WTC11 (cell line): ENCODE results near the gene FGF1. TPM values are rescaled to one million over a fixed set of nuclear protein-coding genes. Genes with fewer than 3 reads are reported as not detected.

ENCODE experiments used
- ATAC-seq: fragments of 200-7000 bp; cut with Tn5 transposase; 2 replicates; pipeline ENCODE4 v1.10.0; 2021; ENCODE audit warnings: mild to moderate bottlenecking, moderate library complexity
- CTCF ChIA-PET: fragments of 300-600 bp; sonication (Branson Sonifier 250); formaldehyde crosslinking; loops from one replicate; lab custom pipeline; 2021; ENCODE audit warnings: antibody characterized with exemption; lab: Charles Lee
- POLR2A ChIA-PET: fragments of 350-600 bp; sonication (Branson Sonifier 250); formaldehyde crosslinking; loops from one replicate; lab custom pipeline; 2021; ENCODE audit warnings: antibody characterized with exemption; lab: Charles Lee
- DNase-seq: peaks from one replicate; pipeline ENCODE4 v3.0.0; 2021; ENCODE audit warnings: low spot score
- H3K27ac Mint-ChIP-seq: 2 replicates; pipeline ENCODE4 v1.8.0; 2021; ENCODE audit warnings: mixed read lengths
- H3K27me3 Mint-ChIP-seq: 2 replicates; pipeline ENCODE4 v1.8.0; 2021; ENCODE audit warnings: low read depth, mild to moderate bottlenecking, moderate library complexity, mixed read lengths
- H3K36me3 Mint-ChIP-seq: 2 replicates; pipeline ENCODE4 v1.8.0; 2021; ENCODE audit warnings: mixed read lengths
- H3K4me1 Mint-ChIP-seq: 2 replicates; pipeline ENCODE4 v1.8.0; 2022; ENCODE audit warnings: mixed read lengths
- H3K4me3 Mint-ChIP-seq: 2 replicates; pipeline ENCODE4 v1.8.0; 2021; ENCODE audit warnings: mild to moderate bottlenecking, moderate library complexity, mixed read lengths
- H3K9me3 Mint-ChIP-seq: 2 replicates; pipeline ENCODE4 v1.8.0; 2021; ENCODE audit warnings: mixed read lengths
- ATF6 ChIP-seq: sonication (generic); formaldehyde crosslinking; IDR thresholded peaks from 2 replicates; pipeline ENCODE4 v1.8.1; 2023; ENCODE audit warnings: mild to moderate bottlenecking, missing genetic modification reagents
- E2F1 ChIP-seq: sonication (generic); formaldehyde crosslinking; IDR thresholded peaks from 2 replicates; pipeline ENCODE4 v1.8.0; 2022; ENCODE audit warnings: mild to moderate bottlenecking, missing genetic modification reagents
- E2F5 ChIP-seq: sonication (generic); formaldehyde crosslinking; IDR thresholded peaks from 2 replicates; pipeline ENCODE4 v1.8.1; 2022; ENCODE audit warnings: mild to moderate bottlenecking, moderate library complexity, missing genetic modification reagents
- ERG ChIP-seq: fragments of 250-450 bp; sonication (Bioruptor Pico); IDR thresholded peaks from 2 replicates; pipeline ENCODE4 v1.8.0; 2021; ENCODE audit warnings: mild to moderate bottlenecking
- HMGXB4 ChIP-seq: sonication (generic); formaldehyde crosslinking; IDR thresholded peaks from 2 replicates; pipeline ENCODE4 v1.8.1; 2023; ENCODE audit warnings: mild to moderate bottlenecking, moderate library complexity, missing genetic modification reagents
- KAT7 ChIP-seq: sonication (generic); formaldehyde crosslinking; IDR thresholded peaks from 2 replicates; pipeline ENCODE4 v1.8.1; 2023; ENCODE audit warnings: missing genetic modification reagents, mild to moderate bottlenecking, borderline replicate concordance
- MAX ChIP-seq: sonication (generic); formaldehyde crosslinking; IDR thresholded peaks from 2 replicates; pipeline ENCODE4 v1.8.0; 2022; ENCODE audit warnings: mild to moderate bottlenecking, missing genetic modification reagents
- RORB ChIP-seq: fragments of 250-450 bp; sonication (Bioruptor Pico); IDR thresholded peaks from 2 replicates; pipeline ENCODE4 v1.9.0; 2021; ENCODE audit warnings: mild to moderate bottlenecking
- TCF7 ChIP-seq: sonication (generic); formaldehyde crosslinking; IDR thresholded peaks from 2 replicates; pipeline ENCODE4 v1.8.0; 2022; ENCODE audit warnings: mild to moderate bottlenecking, low read depth, missing genetic modification reagents, moderate library complexity
- TP53 ChIP-seq: sonication (generic); formaldehyde crosslinking; IDR thresholded peaks from 2 replicates; pipeline ENCODE4 v1.8.1; 2023; ENCODE audit warnings: mild to moderate bottlenecking, missing genetic modification reagents
- USF2 ChIP-seq: sonication (generic); formaldehyde crosslinking; IDR thresholded peaks from 2 replicates; pipeline ENCODE4 v1.8.1; 2023; ENCODE audit warnings: mild to moderate bottlenecking, missing genetic modification reagents, moderate library complexity
- ZMAT4 ChIP-seq: fragments of 250-450 bp; sonication (Bioruptor Pico); IDR thresholded peaks from 2 replicates; pipeline ENCODE4 v1.9.0; 2021; ENCODE audit warnings: mild to moderate bottlenecking
- ZNF512 ChIP-seq: sonication (generic); formaldehyde crosslinking; IDR thresholded peaks from 2 replicates; pipeline ENCODE4 v1.8.1; 2022; ENCODE audit warnings: missing genetic modification reagents, borderline replicate concordance
- ZSCAN18 ChIP-seq: fragments of 250-450 bp; sonication (Bioruptor Pico); IDR thresholded peaks from 2 replicates; pipeline ENCODE4 v2.1.2; 2022; ENCODE audit warnings: mild to moderate bottlenecking, moderate library complexity
- total RNA-seq: library from RNA; stranded (reverse); gene quantifications from 3 replicates; pipeline ENCODE4 v1.2.3, GENCODE V29; 2021

Gene FGF1
- total RNA-seq, 1 experiment from 2014 or later, result 0.55 TPM

GRCh38 chr5:142590451-142591231 is 95.2 kb downstream of the FGF1 start:
- no peak for ATAC-seq

GRCh38 chr5:142589720-142590119 is 96.2 kb downstream of the FGF1 start:
- Mint-ChIP-seq H3K4me1 (peaks cover 20% of the 10 kb centered on the region), H3K36me3 (no peaks in the 10 kb centered on the region), H3K27ac (no peak overlapping the region), H3K9me3 (no peaks in the 10 kb centered on the region), H3K4me3 (no peak overlapping the region), H3K27me3 (no peaks in the 10 kb centered on the region)
- DNase-seq, result no peak
- no peak for ATAC-seq
- ChIA-PET CTCF (interaction anchor here (0.8 to 1.5 kb wide), 4 partner anchors 9 to 290 kb away, joined by 3 read pairs; no protein-coding TSS in a partner anchor), POLR2A (no interaction called here)
- TF ChIP-seq TCF7 (CRISPR knock-in tag) (no peak), KAT7 (CRISPR knock-in tag) (no peak), HMGXB4 (CRISPR knock-in tag) (no peak), E2F5 (CRISPR knock-in tag) (no peak), RORB (no peak), ERG (CRISPR knock-in tag) (no peak), E2F1 (CRISPR knock-in tag) (no peak), ZNF512 (CRISPR knock-in tag) (no peak)

More at GRCh38 chr5:142590451-142591231, 95.2 kb downstream of the FGF1 start:
- CTCF ChIA-PET, result interaction anchor here (1.5 kb wide), 1 partner anchor 65 kb away, joined by 3 read pairs; no protein-coding TSS in a partner anchor
- TF ChIP-seq ZMAT4 (CRISPR knock-in tag), result no peak
- TF ChIP-seq ZSCAN18 (CRISPR knock-in tag), result no peak
- TF ChIP-seq ATF6 (CRISPR knock-in tag), result no peak
- no peak for TF ChIP-seq MAX (CRISPR knock-in tag)
- TF ChIP-seq TP53 (CRISPR knock-in tag), result no peak
- TF ChIP-seq USF2, result no peak
- TF ChIP-seq, all 79 proteins: peak for 0
- no peak for DNase-seq
- Mint-ChIP-seq H3K27me3 (no peaks in the 10 kb centered on the region), H3K36me3 (no peaks in the 10 kb centered on the region), H3K4me1 (peaks cover 20% of the 10 kb centered on the region), H3K9me3 (peaks cover 4% of the 10 kb centered on the region), H3K27ac (no peak overlapping the region), H3K4me3 (no peak overlapping the region)
- POLR2A ChIA-PET, result no interaction called here
